WTC11 (cell line): ENCODE measurements around the gene PODN. TPM values are rescaled to one million over a fixed set of nuclear protein-coding genes. Genes with fewer than 3 reads are reported as not detected.

Experiments used
- ATAC-seq: fragments of 200-7000 bp; cut with Tn5 transposase; 2 replicates; pipeline ENCODE4 v1.10.0; 2021; ENCODE audit warnings: mild to moderate bottlenecking, moderate library complexity
- CTCF ChIA-PET: fragments of 300-600 bp; sonication (Branson Sonifier 250); formaldehyde crosslinking; loops from one replicate; lab custom pipeline; 2021; ENCODE audit warnings: antibody characterized with exemption; lab: Charles Lee
- POLR2A ChIA-PET: fragments of 350-600 bp; sonication (Branson Sonifier 250); formaldehyde crosslinking; loops from one replicate; lab custom pipeline; 2021; ENCODE audit warnings: antibody characterized with exemption; lab: Charles Lee
- DNase-seq: peaks from one replicate; pipeline ENCODE4 v3.0.0; 2021; ENCODE audit warnings: low spot score
- H3K27ac Mint-ChIP-seq: 2 replicates; pipeline ENCODE4 v1.8.0; 2021; ENCODE audit warnings: mixed read lengths
- H3K27me3 Mint-ChIP-seq: 2 replicates; pipeline ENCODE4 v1.8.0; 2021; ENCODE audit warnings: low read depth, mild to moderate bottlenecking, moderate library complexity, mixed read lengths
- H3K36me3 Mint-ChIP-seq: 2 replicates; pipeline ENCODE4 v1.8.0; 2021; ENCODE audit warnings: mixed read lengths
- H3K4me1 Mint-ChIP-seq: 2 replicates; pipeline ENCODE4 v1.8.0; 2022; ENCODE audit warnings: mixed read lengths
- H3K4me3 Mint-ChIP-seq: 2 replicates; pipeline ENCODE4 v1.8.0; 2021; ENCODE audit warnings: mild to moderate bottlenecking, moderate library complexity, mixed read lengths
- H3K9me3 Mint-ChIP-seq: 2 replicates; pipeline ENCODE4 v1.8.0; 2021; ENCODE audit warnings: mixed read lengths
- CREB1 ChIP-seq: sonication (generic); formaldehyde crosslinking; IDR thresholded peaks from 2 replicates; pipeline ENCODE4 v1.8.0; 2023; ENCODE audit warnings: mild to moderate bottlenecking, missing genetic modification reagents
- ELF4 ChIP-seq: sonication (generic); formaldehyde crosslinking; IDR thresholded peaks from 2 replicates; pipeline ENCODE4 v1.8.1; 2022; ENCODE audit warnings: low read depth, mild to moderate bottlenecking, moderate library complexity, missing genetic modification reagents
- GABPB1 ChIP-seq: sonication (generic); formaldehyde crosslinking; IDR thresholded peaks from 2 replicates; pipeline ENCODE4 v1.8.1; 2023; ENCODE audit warnings: mild to moderate bottlenecking, missing genetic modification reagents
- GRHL2 ChIP-seq: fragments of 250-450 bp; sonication (Bioruptor Pico); IDR thresholded peaks from 2 replicates; pipeline ENCODE4 v1.8.0; 2022; ENCODE audit warnings: mild to moderate bottlenecking, moderate library complexity; ENCODE audit not compliant: insufficient replicate concordance, severe bottlenecking
- KAT7 ChIP-seq: sonication (generic); formaldehyde crosslinking; IDR thresholded peaks from 2 replicates; pipeline ENCODE4 v1.8.1; 2023; ENCODE audit warnings: missing genetic modification reagents, mild to moderate bottlenecking, borderline replicate concordance
- NFE2L1 ChIP-seq: sonication (generic); formaldehyde crosslinking; IDR thresholded peaks from 2 replicates; pipeline ENCODE4 v1.8.1; 2023; ENCODE audit warnings: missing genetic modification reagents
- NFYB ChIP-seq: sonication (generic); formaldehyde crosslinking; conservative IDR thresholded peaks from 2 replicates; pipeline ENCODE4 v1.8.0; 2022; ENCODE audit warnings: low read depth, missing genetic modification reagents
- NR2C2 ChIP-seq: sonication (generic); formaldehyde crosslinking; IDR thresholded peaks from 2 replicates; pipeline ENCODE4 v1.8.0; 2022; ENCODE audit warnings: mild to moderate bottlenecking, missing genetic modification reagents
- PRRX2 ChIP-seq: fragments of 250-450 bp; sonication (Bioruptor Pico); IDR thresholded peaks from 2 replicates; pipeline ENCODE4 v1.8.0; 2021; ENCODE audit warnings: mild to moderate bottlenecking
- SP1 ChIP-seq: sonication (generic); formaldehyde crosslinking; conservative IDR thresholded peaks from 2 replicates; pipeline ENCODE4 v1.8.1; 2022; ENCODE audit warnings: missing genetic modification reagents
- TCF7 ChIP-seq: sonication (generic); formaldehyde crosslinking; IDR thresholded peaks from 2 replicates; pipeline ENCODE4 v1.8.0; 2022; ENCODE audit warnings: mild to moderate bottlenecking, low read depth, missing genetic modification reagents, moderate library complexity
- ZBTB21 ChIP-seq: sonication (generic); formaldehyde crosslinking; IDR thresholded peaks from 2 replicates; pipeline ENCODE4 v1.8.1; 2023; ENCODE audit warnings: mild to moderate bottlenecking, missing genetic modification reagents, borderline replicate concordance
- ZNF121 ChIP-seq: sonication (generic); formaldehyde crosslinking; IDR thresholded peaks from 2 replicates; pipeline ENCODE4 v1.8.0; 2023; ENCODE audit warnings: missing genetic modification reagents
- ZNF138 ChIP-seq: sonication (generic); formaldehyde crosslinking; conservative IDR thresholded peaks from 2 replicates; pipeline ENCODE4 v1.8.1; 2022; ENCODE audit warnings: mild to moderate bottlenecking, moderate library complexity, missing genetic modification reagents
- ZNF219 ChIP-seq: sonication (generic); formaldehyde crosslinking; IDR thresholded peaks from 2 replicates; pipeline ENCODE4 v1.8.0; 2023; ENCODE audit warnings: missing genetic modification reagents, mild to moderate bottlenecking, borderline replicate concordance
- ZNF232 ChIP-seq: sonication (generic); formaldehyde crosslinking; IDR thresholded peaks from 2 replicates; pipeline ENCODE4 v1.8.0; 2022; ENCODE audit warnings: mild to moderate bottlenecking, missing genetic modification reagents
- total RNA-seq: library from RNA; stranded (reverse); gene quantifications from 3 replicates; pipeline ENCODE4 v1.2.3, GENCODE V29; 2021
- TF ChIP-seq, protein P1 (sequence below): sonication (generic); formaldehyde crosslinking; IDR thresholded peaks from 2 replicates; pipeline ENCODE4 v1.8.0; 2022; ENCODE audit warnings: mild to moderate bottlenecking, missing genetic modification reagents
- TF ChIP-seq, protein P2 (sequence below): fragments of 250-450 bp; sonication (Bioruptor Pico); IDR thresholded peaks from 2 replicates; pipeline ENCODE4 v1.9.0; 2021; ENCODE audit warnings: mild to moderate bottlenecking, borderline replicate concordance
- TF ChIP-seq, protein P3 (sequence below): sonication (generic); formaldehyde crosslinking; IDR thresholded peaks from 2 replicates; pipeline ENCODE4 v1.8.0; 2023; ENCODE audit warnings: mild to moderate bottlenecking, missing genetic modification reagents
- TF ChIP-seq, protein P4 (sequence below): sonication (generic); formaldehyde crosslinking; IDR thresholded peaks from 2 replicates; pipeline ENCODE4 v1.8.0; 2022; ENCODE audit warnings: mild to moderate bottlenecking, missing genetic modification reagents
- TF ChIP-seq, protein P5 (sequence below): fragments of 250-450 bp; sonication (Bioruptor Pico); IDR thresholded peaks from 2 replicates; pipeline ENCODE4 v1.9.0; 2021; ENCODE audit warnings: moderate library complexity, mild to moderate bottlenecking, inconsistent platforms, borderline replicate concordance

The PODN gene
- total RNA-seq, 1 experiment from 2014 or later: 0.48 TPM

DNA sequence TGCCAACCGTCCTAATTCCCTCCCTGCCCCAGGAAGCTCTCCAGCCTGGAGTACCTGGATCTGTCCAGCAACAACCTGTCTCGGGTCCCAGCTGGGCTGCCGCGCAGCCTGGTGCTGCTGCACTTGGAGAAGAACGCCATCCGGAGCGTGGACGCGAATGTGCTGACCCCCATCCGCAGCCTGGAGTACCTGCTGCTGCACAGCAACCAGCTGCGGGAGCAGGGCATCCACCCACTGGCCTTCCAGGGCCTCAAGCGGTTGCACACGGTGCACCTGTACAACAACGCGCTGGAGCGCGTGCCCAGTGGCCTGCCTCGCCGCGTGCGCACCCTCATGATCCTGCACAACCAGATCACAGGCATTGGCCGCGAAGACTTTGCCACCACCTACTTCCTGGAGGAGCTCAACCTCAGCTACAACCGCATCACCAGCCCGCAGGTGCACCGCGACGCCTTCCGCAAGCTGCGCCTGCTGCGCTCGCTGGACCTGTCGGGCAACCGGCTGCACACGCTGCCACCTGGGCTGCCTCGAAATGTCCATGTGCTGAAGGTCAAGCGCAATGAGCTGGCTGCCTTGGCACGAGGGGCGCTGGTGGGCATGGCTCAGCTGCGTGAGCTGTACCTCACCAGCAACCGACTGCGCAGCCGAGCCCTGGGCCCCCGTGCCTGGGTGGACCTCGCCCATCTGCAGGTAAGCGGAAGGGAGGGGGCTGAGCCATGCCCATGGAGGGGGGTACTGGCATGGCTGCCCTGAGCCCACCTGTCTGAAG lies 16.5 kb downstream of the PODN start (continued):
- TF ChIP-seq PRRX2 (CRISPR knock-in tag): no peak
- TF ChIP-seq, protein P1, sequence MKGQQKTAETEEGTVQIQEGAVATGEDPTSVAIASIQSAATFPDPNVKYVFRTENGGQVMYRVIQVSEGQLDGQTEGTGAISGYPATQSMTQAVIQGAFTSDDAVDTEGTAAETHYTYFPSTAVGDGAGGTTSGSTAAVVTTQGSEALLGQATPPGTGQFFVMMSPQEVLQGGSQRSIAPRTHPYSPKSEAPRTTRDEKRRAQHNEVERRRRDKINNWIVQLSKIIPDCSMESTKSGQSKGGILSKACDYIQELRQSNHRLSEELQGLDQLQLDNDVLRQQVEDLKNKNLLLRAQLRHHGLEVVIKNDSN (CRISPR knock-in tag): no peak
- TF ChIP-seq, all 79 proteins: peak for 0

DNA sequence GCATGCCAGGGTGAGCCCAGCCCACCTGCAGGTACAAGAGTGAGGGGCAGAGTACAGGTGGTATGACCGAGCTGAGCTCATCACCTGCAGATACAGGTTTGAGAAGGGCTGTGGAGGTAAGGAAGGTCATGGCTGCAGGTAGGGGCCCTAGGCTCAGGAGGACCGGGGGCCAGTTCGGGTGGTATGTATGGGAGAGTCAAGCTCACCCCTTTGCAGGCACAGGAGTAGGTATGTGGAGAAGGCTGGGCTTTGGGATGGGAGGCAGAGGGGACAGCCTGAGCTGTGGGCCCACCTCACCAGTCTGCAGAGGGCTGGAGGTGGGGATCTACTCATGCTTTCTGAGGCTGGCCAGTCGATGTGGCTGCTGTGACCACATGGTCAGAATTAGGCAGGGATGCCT lies 17.2 kb downstream of the PODN start:
- no peak for ATAC-seq
- no peaks in the 10 kb centered on the region for H3K9me3 Mint-ChIP-seq

DNA sequence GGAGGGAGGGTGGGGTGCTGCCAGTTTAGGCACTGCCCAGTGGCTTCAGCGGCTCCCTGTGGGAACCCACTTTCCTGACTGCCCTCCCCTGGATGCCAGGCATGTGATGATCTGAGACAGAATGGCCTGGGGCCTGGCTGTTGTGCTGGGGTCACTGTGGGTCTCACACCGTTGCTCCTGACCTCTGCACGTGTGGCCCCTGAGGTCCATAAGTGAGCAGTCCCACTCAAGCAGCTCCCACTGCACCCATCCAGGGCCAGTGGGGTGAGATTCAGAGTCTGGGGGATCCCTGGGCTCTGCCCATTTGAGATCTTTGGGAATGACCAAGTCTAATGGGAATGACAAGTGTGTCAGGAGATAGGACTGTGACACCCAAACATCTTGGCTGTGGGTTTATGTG lies 18.0 kb downstream of the PODN start:
- Mint-ChIP-seq H3K4me3 (no peak overlapping the region), H3K9me3 (no peaks in the 10 kb centered on the region), H3K27me3 (no peaks in the 10 kb centered on the region; the same call in 1 of the 2 replicates)
- no peak for DNase-seq
- no peak for ATAC-seq
- no peak for TF ChIP-seq NR2C2 (CRISPR knock-in tag)
- no peak for TF ChIP-seq ZNF121 (CRISPR knock-in tag)
- no peak for TF ChIP-seq ZBTB21
- TF ChIP-seq, protein P2, sequence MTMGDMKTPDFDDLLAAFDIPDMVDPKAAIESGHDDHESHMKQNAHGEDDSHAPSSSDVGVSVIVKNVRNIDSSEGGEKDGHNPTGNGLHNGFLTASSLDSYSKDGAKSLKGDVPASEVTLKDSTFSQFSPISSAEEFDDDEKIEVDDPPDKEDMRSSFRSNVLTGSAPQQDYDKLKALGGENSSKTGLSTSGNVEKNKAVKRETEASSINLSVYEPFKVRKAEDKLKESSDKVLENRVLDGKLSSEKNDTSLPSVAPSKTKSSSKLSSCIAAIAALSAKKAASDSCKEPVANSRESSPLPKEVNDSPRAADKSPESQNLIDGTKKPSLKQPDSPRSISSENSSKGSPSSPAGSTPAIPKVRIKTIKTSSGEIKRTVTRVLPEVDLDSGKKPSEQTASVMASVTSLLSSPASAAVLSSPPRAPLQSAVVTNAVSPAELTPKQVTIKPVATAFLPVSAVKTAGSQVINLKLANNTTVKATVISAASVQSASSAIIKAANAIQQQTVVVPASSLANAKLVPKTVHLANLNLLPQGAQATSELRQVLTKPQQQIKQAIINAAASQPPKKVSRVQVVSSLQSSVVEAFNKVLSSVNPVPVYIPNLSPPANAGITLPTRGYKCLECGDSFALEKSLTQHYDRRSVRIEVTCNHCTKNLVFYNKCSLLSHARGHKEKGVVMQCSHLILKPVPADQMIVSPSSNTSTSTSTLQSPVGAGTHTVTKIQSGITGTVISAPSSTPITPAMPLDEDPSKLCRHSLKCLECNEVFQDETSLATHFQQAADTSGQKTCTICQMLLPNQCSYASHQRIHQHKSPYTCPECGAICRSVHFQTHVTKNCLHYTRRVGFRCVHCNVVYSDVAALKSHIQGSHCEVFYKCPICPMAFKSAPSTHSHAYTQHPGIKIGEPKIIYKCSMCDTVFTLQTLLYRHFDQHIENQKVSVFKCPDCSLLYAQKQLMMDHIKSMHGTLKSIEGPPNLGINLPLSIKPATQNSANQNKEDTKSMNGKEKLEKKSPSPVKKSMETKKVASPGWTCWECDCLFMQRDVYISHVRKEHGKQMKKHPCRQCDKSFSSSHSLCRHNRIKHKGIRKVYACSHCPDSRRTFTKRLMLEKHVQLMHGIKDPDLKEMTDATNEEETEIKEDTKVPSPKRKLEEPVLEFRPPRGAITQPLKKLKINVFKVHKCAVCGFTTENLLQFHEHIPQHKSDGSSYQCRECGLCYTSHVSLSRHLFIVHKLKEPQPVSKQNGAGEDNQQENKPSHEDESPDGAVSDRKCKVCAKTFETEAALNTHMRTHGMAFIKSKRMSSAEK: no peak
- no peak for TF ChIP-seq ZNF219 (CRISPR knock-in tag)
- no peak for TF ChIP-seq PRRX2 (CRISPR knock-in tag)
- TF ChIP-seq, all 79 proteins: peak for 0
- no peak overlapping the region for H3K27ac Mint-ChIP-seq
- no peaks in the 10 kb centered on the region for H3K36me3 Mint-ChIP-seq
- H3K4me1 Mint-ChIP-seq: peaks cover 13% of the 10 kb centered on the region
- ChIA-PET CTCF (interaction anchor here (0.9 kb wide), 1 partner anchor 101 kb away, joined by 3 read pairs; no protein-coding TSS in a partner anchor), POLR2A (no interaction called here)

More for the DNA sequence above, 17.2 kb downstream of the PODN start:
- H3K27me3 Mint-ChIP-seq: no peaks in the 10 kb centered on the region
- peaks cover 13% of the 10 kb centered on the region for H3K4me1 Mint-ChIP-seq
- POLR2A ChIA-PET: no interaction called here
- H3K4me3 Mint-ChIP-seq: no peak overlapping the region
- TF ChIP-seq NFYB (no peak), TCF7 (no peak), NFE2L1 (no peak), ZNF121 (CRISPR knock-in tag) (no peak), PRRX2 (CRISPR knock-in tag) (no peak), GRHL2 (CRISPR knock-in tag) (no peak), KAT7 (no peak), ZNF232 (CRISPR knock-in tag) (no peak), ZNF138 (no peak), CREB1 (no peak), SP1 (CRISPR knock-in tag) (no peak), ELF4 (no peak), GABPB1 (CRISPR knock-in tag) (no peak)
- TF ChIP-seq, protein P3, sequence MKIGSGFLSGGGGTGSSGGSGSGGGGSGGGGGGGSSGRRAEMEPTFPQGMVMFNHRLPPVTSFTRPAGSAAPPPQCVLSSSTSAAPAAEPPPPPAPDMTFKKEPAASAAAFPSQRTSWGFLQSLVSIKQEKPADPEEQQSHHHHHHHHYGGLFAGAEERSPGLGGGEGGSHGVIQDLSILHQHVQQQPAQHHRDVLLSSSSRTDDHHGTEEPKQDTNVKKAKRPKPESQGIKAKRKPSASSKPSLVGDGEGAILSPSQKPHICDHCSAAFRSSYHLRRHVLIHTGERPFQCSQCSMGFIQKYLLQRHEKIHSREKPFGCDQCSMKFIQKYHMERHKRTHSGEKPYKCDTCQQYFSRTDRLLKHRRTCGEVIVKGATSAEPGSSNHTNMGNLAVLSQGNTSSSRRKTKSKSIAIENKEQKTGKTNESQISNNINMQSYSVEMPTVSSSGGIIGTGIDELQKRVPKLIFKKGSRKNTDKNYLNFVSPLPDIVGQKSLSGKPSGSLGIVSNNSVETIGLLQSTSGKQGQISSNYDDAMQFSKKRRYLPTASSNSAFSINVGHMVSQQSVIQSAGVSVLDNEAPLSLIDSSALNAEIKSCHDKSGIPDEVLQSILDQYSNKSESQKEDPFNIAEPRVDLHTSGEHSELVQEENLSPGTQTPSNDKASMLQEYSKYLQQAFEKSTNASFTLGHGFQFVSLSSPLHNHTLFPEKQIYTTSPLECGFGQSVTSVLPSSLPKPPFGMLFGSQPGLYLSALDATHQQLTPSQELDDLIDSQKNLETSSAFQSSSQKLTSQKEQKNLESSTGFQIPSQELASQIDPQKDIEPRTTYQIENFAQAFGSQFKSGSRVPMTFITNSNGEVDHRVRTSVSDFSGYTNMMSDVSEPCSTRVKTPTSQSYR (CRISPR knock-in tag): no peak
- TF ChIP-seq, protein P4, sequence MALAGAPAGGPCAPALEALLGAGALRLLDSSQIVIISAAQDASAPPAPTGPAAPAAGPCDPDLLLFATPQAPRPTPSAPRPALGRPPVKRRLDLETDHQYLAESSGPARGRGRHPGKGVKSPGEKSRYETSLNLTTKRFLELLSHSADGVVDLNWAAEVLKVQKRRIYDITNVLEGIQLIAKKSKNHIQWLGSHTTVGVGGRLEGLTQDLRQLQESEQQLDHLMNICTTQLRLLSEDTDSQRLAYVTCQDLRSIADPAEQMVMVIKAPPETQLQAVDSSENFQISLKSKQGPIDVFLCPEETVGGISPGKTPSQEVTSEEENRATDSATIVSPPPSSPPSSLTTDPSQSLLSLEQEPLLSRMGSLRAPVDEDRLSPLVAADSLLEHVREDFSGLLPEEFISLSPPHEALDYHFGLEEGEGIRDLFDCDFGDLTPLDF (CRISPR knock-in tag): no peak
- TF ChIP-seq, protein P5, sequence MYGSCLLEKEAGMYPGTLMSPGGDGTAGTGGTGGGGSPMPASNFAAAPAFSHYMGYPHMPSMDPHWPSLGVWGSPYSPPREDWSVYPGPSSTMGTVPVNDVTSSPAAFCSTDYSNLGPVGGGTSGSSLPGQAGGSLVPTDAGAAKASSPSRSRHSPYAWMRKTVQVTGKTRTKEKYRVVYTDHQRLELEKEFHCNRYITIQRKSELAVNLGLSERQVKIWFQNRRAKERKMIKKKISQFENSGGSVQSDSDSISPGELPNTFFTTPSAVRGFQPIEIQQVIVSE (CRISPR knock-in tag): no peak
- CTCF ChIA-PET: interaction anchor here (0.9 to 1.2 kb wide), 3 partner anchors 10 to 102 kb away, joined by 3 to 4 read pairs (median 3); no protein-coding TSS in a partner anchor
- no peak overlapping the region for H3K27ac Mint-ChIP-seq
- H3K36me3 Mint-ChIP-seq: no peaks in the 10 kb centered on the region
- DNase-seq: no peak
